IMR-90 (cell line): ENCODE measurements around the gene ZNF814. TPM values are rescaled to one million over a fixed set of nuclear protein-coding genes. Genes with fewer than 3 reads are reported as not detected.

Experiments used
- ATAC-seq: fragments of 200-7000 bp; cut with Tn5 transposase; 2 replicates; pipeline ENCODE4 v1.9.1; 2020; ENCODE audit warnings: low read depth, mild to moderate bottlenecking, moderate library complexity
- BruUV-seq: library from RNA; stranded (reverse); fragments of 400-500 nt; replicated peaks from 2 replicates; lab custom pipeline; 2021; lab: Mats Ljungman, UMichigan
- CTCF ChIA-PET: fragments of 300-600 bp; formaldehyde crosslinking; extraction: SDS; loops from one replicate; lab custom pipeline; 2021; ENCODE audit warnings: antibody characterized with exemption; lab: Yijun Ruan, JAX
- POLR2A ChIA-PET: fragments of 300-600 bp; sonication (Branson Sonifier 250); formaldehyde crosslinking; loops from one replicate; lab custom pipeline; 2022; ENCODE audit warnings: antibody characterized with exemption; ENCODE audit not compliant: unreplicated experiment; lab: Charles Lee
- DNase-seq: peaks from one replicate; pipeline ENCODE4 v3.0.0; 2013
- H2AFZ ChIP-seq: replicated peaks from 2 replicates; pipeline ENCODE3; 2013; ENCODE audit warnings: low read length, mild to moderate bottlenecking; ENCODE audit not compliant: poor library complexity
- H2AK5ac ChIP-seq: 2 replicates; pipeline ENCODE4 v1.6.1; 2013; ENCODE audit warnings: low read depth, low read length, inconsistent platforms
- H2AK9ac ChIP-seq: replicated peaks from 2 replicates; pipeline ENCODE3; 2013; ENCODE audit warnings: mild to moderate bottlenecking, low read depth, low read length, moderate library complexity; ENCODE audit not compliant: poor library complexity
- H2BK120ac ChIP-seq: 2 replicates; pipeline ENCODE4 v1.6.1; 2013; ENCODE audit warnings: low read depth, low read length, inconsistent platforms
- H2BK15ac ChIP-seq: 3 replicates; pipeline ENCODE4 v1.6.1; 2013; ENCODE audit warnings: low read depth, low read length, inconsistent platforms
- H2BK20ac ChIP-seq: 2 replicates; pipeline ENCODE4 v1.6.1; 2013; ENCODE audit warnings: low read depth, mild to moderate bottlenecking, inconsistent platforms, low read length, moderate library complexity
- H2BK5ac ChIP-seq: 2 replicates; pipeline ENCODE4 v1.6.1; 2013; ENCODE audit warnings: mild to moderate bottlenecking, low read depth, low read length, inconsistent platforms; ENCODE audit not compliant: poor library complexity, severe bottlenecking
- H3K14ac ChIP-seq: replicated peaks from 2 replicates; pipeline ENCODE4 v1.6.1; 2013; ENCODE audit warnings: low read depth, low read length, inconsistent platforms
- H3K18ac ChIP-seq: 2 replicates; pipeline ENCODE4 v1.6.1; 2013; ENCODE audit warnings: low read depth, low read length, control low read depth
- H3K23ac ChIP-seq: 2 replicates; pipeline ENCODE4 v1.6.1; 2013; ENCODE audit warnings: low read depth, low read length, inconsistent platforms
- H3K27ac ChIP-seq: 2 replicates; pipeline ENCODE4 v1.5.1; 2013; ENCODE audit warnings: mild to moderate bottlenecking, control low read depth, low read length; ENCODE audit not compliant: insufficient read depth
- H3K27me3 ChIP-seq: 2 replicates; pipeline ENCODE4 v1.6.1; 2013; ENCODE audit warnings: low read length; ENCODE audit not compliant: control insufficient read depth, insufficient read depth
- H3K36me3 ChIP-seq: 2 replicates; pipeline ENCODE4 v1.6.1; 2013; ENCODE audit warnings: low read length, mixed read lengths; ENCODE audit not compliant: control insufficient read depth, insufficient read depth
- H3K4ac ChIP-seq: 2 replicates; pipeline ENCODE4 v1.6.1; 2013; ENCODE audit warnings: low read depth, low read length, inconsistent platforms
- H3K4me1 ChIP-seq: 2 replicates; pipeline ENCODE4 v1.6.1; 2013; ENCODE audit warnings: low read length, mixed read lengths; ENCODE audit not compliant: control insufficient read depth, insufficient read depth
- H3K4me2 ChIP-seq: 2 replicates; pipeline ENCODE4 v1.6.1; 2013; ENCODE audit warnings: low read depth, mild to moderate bottlenecking, control low read depth, low read length, moderate library complexity
- H3K4me3 ChIP-seq: 2 replicates; pipeline ENCODE4 v1.5.1; 2013; ENCODE audit warnings: low read depth, mild to moderate bottlenecking, control low read depth, low read length, moderate library complexity; ENCODE audit not compliant: insufficient read depth
- H3K56ac ChIP-seq: 2 replicates; pipeline ENCODE4 v1.6.1; 2013; ENCODE audit warnings: low read length, inconsistent platforms; ENCODE audit not compliant: insufficient read depth; ENCODE audit errors: extremely low read depth
- H3K79me1 ChIP-seq, 2 experiments: 2 replicates each; pipeline ENCODE4 v1.6.1; 2013; ENCODE audit warnings: low read length in 2 of 2, inconsistent platforms in 1 of 2, low read depth in 1 of 2
- H3K9ac ChIP-seq: 2 replicates; pipeline ENCODE4 v1.6.1; 2013; ENCODE audit warnings: low read depth, low read length, control low read depth
- H3K9me1 ChIP-seq: 2 replicates; pipeline ENCODE4 v1.6.1; 2013; ENCODE audit warnings: low read length, inconsistent platforms; ENCODE audit not compliant: insufficient read depth
- H3K9me3 ChIP-seq: 2 replicates; pipeline ENCODE4 v1.6.1; 2013; ENCODE audit warnings: low read length; ENCODE audit not compliant: control insufficient read depth, insufficient read depth
- H4K20me1 ChIP-seq: 2 replicates; pipeline ENCODE4 v1.6.1; 2013; ENCODE audit warnings: low read length, inconsistent platforms; ENCODE audit not compliant: insufficient read depth
- H4K5ac ChIP-seq: 2 replicates; pipeline ENCODE4 v1.6.1; 2013; ENCODE audit warnings: mild to moderate bottlenecking, low read depth, low read length, control low read depth
- H4K8ac ChIP-seq, 2 experiments: 2 replicates each; pipeline ENCODE4 v1.6.1; 2013; ENCODE audit warnings: low read depth in 2 of 2, low read length in 2 of 2, control low read depth in 1 of 2, inconsistent platforms in 1 of 2
- H4K91ac ChIP-seq: 2 replicates; pipeline ENCODE4 v1.6.1; 2013; ENCODE audit warnings: low read depth, low read length, inconsistent platforms; ENCODE audit not compliant: insufficient read depth
- BHLHE40 ChIP-seq: fragments of 150-350 bp; IDR thresholded peaks from 2 replicates; pipeline ENCODE4 v1.6.1; 2016; ENCODE audit warnings: mild to moderate bottlenecking, low read depth, low read length
- CEBPB ChIP-seq: IDR thresholded peaks from 2 replicates; pipeline ENCODE4 v1.6.1; 2012; ENCODE audit warnings: low read depth, low read length, improper control_type of control experiment
- CHD1 ChIP-seq: IDR thresholded peaks from 2 replicates; pipeline ENCODE4 v1.6.1; 2012; ENCODE audit warnings: low read depth, low read length, improper control_type of control experiment
- FOS ChIP-seq: fragments of 150-350 bp; IDR thresholded peaks from 2 replicates; pipeline ENCODE4 v1.6.1; 2016; ENCODE audit warnings: low read depth, low read length
- MAFK ChIP-seq: IDR thresholded peaks from 2 replicates; pipeline ENCODE4 v1.6.1; 2012; ENCODE audit warnings: low read depth, low read length, improper control_type of control experiment
- MAZ ChIP-seq: IDR thresholded peaks from 2 replicates; pipeline ENCODE4 v1.6.1; 2012; ENCODE audit warnings: low read depth, mild to moderate bottlenecking, low read length, improper control_type of control experiment, moderate library complexity, borderline replicate concordance
- MXI1 ChIP-seq: IDR thresholded peaks from 2 replicates; pipeline ENCODE4 v1.6.1; 2012; ENCODE audit warnings: low read depth, mild to moderate bottlenecking, low read length, moderate library complexity, borderline replicate concordance
- NFE2L2 ChIP-seq: fragments of 150-350 bp; IDR thresholded peaks from 2 replicates; pipeline ENCODE4 v1.6.1; 2016; ENCODE audit warnings: low read depth, mild to moderate bottlenecking, low read length
- POLR2A ChIP-seq: IDR thresholded peaks from 2 replicates; pipeline ENCODE4 v1.6.1; 2012; ENCODE audit warnings: mild to moderate bottlenecking, low read depth, low read length
- RAD21 ChIP-seq: IDR thresholded peaks from 2 replicates; pipeline ENCODE4 v1.6.1; 2012; ENCODE audit warnings: low read length, improper control_type of control experiment
- RCOR1 ChIP-seq: IDR thresholded peaks from 2 replicates; pipeline ENCODE4 v1.6.1; 2012; ENCODE audit warnings: mild to moderate bottlenecking, low read length, improper control_type of control experiment; ENCODE audit not compliant: insufficient replicate concordance
- RFX5 ChIP-seq: IDR thresholded peaks from 2 replicates; pipeline ENCODE4 v1.8.0; 2012; ENCODE audit warnings: low read depth, mild to moderate bottlenecking, low read length, moderate library complexity
- SMC3 ChIP-seq: fragments of 150-350 bp; IDR thresholded peaks from 2 replicates; pipeline ENCODE4 v1.6.1; 2016; ENCODE audit warnings: low read depth, mild to moderate bottlenecking, antibody characterized with exemption, low read length, moderate library complexity
- WGBS, 2 experiments: methylation state at CpG; one replicate each; pipeline versions ENCODE4 v1.1.5 to v1.1.7; 2013; ENCODE audit warnings: missing lambda C conversion rate in 2 of 2; ENCODE audit not compliant: insufficient read length in 1 of 2; ENCODE audit errors: extremely low coverage in 2 of 2; 5-methylcytosine and 5-hydroxymethylcytosine counted together
- dilution Hi-C: fragments of 300-500 bp; cut with HindIII; formaldehyde crosslinking; loops from one replicate; pipeline ENCODE4 v1.14.3; 2018; ENCODE audit warnings: low sequenced_read_pairs; ENCODE audit not compliant: unreplicated experiment
- in situ Hi-C: fragments of 300-500 bp; cut with MboI; formaldehyde crosslinking; loops from 3 replicates; pipeline ENCODE4 v1.14.3; 2019; ENCODE audit warnings: low sequenced_read_pairs, inconsistent platforms, mixed read lengths
- intact Hi-C: fragments of 100-400 bp; cut with micrococcal nuclease; formaldehyde crosslinking; loops from 2 replicates; pipeline ENCODE4 v1.10.0; 2022
- polyA plus RNA-seq, 3 experiments: library from polyadenylated mRNA; depleted of rRNA; stranded (reverse); fragments of >200 nt; gene quantifications; 2 replicates each; pipeline ENCODE4 v1.2.3, GENCODE V29; 2012; ENCODE audit warnings: low replicate concordance in 1 of 3
- total RNA-seq: library from RNA; depleted of rRNA; stranded (reverse); fragments of >200 nt; gene quantifications from 2 replicates; pipeline ENCODE4 v1.2.3, GENCODE V29; 2012
- TF ChIP-seq, protein P1 (sequence below): fragments of 150-350 bp; IDR thresholded peaks from 2 replicates; pipeline ENCODE4 v1.6.1; 2016; ENCODE audit warnings: low read depth, mild to moderate bottlenecking, low read length, moderate library complexity, borderline replicate concordance
- TF ChIP-seq, protein P2 (sequence below): conservative IDR thresholded peaks from 2 replicates; pipeline ENCODE4 v1.5.1; 2012; ENCODE audit warnings: mild to moderate bottlenecking, low read depth, low read length, improper control_type of control experiment
- TF ChIP-seq, protein P3 (sequence below): fragments of 150-350 bp; IDR thresholded peaks from 2 replicates; pipeline ENCODE4 v1.6.1; 2017; ENCODE audit warnings: mild to moderate bottlenecking, antibody characterized with exemption, low read length, low read depth

ZNF814 gene
- total and polyA plus RNA-seq, 2 of the 4 experiments (the other 2 are of a cell fraction), result 3.9 to 5.9 TPM

DNA sequence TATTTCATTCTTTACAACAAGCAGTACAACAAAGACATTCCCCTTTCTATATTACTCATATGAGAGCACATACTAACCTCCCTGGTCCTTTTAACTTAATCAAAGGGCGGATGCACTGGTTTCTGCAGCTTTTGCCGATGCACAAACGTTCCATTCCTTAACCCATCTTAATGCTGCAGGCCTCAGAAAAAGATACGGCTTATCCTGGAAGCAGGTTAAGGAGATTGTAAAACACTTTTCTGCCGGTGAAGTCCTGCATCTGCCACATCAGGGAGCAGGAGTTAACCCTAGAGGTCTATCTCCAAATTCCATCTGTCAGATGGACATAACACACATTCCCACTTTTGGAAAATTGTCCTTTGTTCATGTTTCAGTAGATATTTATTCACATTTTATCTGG lies 11.5 kb upstream of the ZNF814 start:
- dilution Hi-C loops, result no loop called here
- Histone ChIP-seq H2AFZ (no peak overlapping the region), H3K4me1 (no peaks in the 10 kb centered on the region), H3K56ac (no peak overlapping the region), H2BK5ac (no peak overlapping the region), H2BK15ac (no peak overlapping the region), H4K8ac (no peak overlapping the region), H3K4ac (no peak overlapping the region), H2AK5ac (no peak overlapping the region), H2BK120ac (no peak overlapping the region), H3K23ac (no peak overlapping the region), H3K9me1 (no peaks in the 10 kb centered on the region), H2AK9ac (no peak overlapping the region), H3K79me1 (no peaks in the 10 kb centered on the region; a peak in 2 of 4 replicates), H2BK20ac (no peak overlapping the region), H3K9me3 (no peaks in the 10 kb centered on the region; the same call in 1 of the 2 replicates), H4K5ac (no peak overlapping the region), H4K20me1 (no peaks in the 10 kb centered on the region), H3K14ac (no peak overlapping the region), H3K27ac (no peak overlapping the region), H3K4me3 (no peak overlapping the region), H3K4me2 (no peak overlapping the region), H4K91ac (no peak overlapping the region), H3K9ac (no peak overlapping the region), H3K18ac (no peak overlapping the region), H3K27me3 (no peaks in the 10 kb centered on the region), H3K36me3 (peaks cover 5% of the 10 kb centered on the region)
- intact Hi-C loops, result no loop called here
- no peak for TF ChIP-seq FOS
- TF ChIP-seq SMC3, result no peak
- no peak for TF ChIP-seq MAFK
- TF ChIP-seq BHLHE40, result no peak
- no peak for TF ChIP-seq CHD1
- TF ChIP-seq RAD21, result no peak
- no peak for TF ChIP-seq MAZ
- TF ChIP-seq CEBPB, result no peak
- TF ChIP-seq, protein P1, sequence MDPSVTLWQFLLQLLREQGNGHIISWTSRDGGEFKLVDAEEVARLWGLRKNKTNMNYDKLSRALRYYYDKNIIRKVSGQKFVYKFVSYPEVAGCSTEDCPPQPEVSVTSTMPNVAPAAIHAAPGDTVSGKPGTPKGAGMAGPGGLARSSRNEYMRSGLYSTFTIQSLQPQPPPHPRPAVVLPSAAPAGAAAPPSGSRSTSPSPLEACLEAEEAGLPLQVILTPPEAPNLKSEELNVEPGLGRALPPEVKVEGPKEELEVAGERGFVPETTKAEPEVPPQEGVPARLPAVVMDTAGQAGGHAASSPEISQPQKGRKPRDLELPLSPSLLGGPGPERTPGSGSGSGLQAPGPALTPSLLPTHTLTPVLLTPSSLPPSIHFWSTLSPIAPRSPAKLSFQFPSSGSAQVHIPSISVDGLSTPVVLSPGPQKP, result no peak
- TF ChIP-seq RFX5, result no peak
- TF ChIP-seq, protein P2, sequence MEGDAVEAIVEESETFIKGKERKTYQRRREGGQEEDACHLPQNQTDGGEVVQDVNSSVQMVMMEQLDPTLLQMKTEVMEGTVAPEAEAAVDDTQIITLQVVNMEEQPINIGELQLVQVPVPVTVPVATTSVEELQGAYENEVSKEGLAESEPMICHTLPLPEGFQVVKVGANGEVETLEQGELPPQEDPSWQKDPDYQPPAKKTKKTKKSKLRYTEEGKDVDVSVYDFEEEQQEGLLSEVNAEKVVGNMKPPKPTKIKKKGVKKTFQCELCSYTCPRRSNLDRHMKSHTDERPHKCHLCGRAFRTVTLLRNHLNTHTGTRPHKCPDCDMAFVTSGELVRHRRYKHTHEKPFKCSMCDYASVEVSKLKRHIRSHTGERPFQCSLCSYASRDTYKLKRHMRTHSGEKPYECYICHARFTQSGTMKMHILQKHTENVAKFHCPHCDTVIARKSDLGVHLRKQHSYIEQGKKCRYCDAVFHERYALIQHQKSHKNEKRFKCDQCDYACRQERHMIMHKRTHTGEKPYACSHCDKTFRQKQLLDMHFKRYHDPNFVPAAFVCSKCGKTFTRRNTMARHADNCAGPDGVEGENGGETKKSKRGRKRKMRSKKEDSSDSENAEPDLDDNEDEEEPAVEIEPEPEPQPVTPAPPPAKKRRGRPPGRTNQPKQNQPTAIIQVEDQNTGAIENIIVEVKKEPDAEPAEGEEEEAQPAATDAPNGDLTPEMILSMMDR, result no peak
- TF ChIP-seq, protein P3, sequence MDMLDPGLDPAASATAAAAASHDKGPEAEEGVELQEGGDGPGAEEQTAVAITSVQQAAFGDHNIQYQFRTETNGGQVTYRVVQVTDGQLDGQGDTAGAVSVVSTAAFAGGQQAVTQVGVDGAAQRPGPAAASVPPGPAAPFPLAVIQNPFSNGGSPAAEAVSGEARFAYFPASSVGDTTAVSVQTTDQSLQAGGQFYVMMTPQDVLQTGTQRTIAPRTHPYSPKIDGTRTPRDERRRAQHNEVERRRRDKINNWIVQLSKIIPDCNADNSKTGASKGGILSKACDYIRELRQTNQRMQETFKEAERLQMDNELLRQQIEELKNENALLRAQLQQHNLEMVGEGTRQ, result no peak
- no peak for TF ChIP-seq MXI1
- no peak for TF ChIP-seq RCOR1
- no peak for TF ChIP-seq NFE2L2
- no peak for TF ChIP-seq POLR2A
- ChIA-PET POLR2A (no interaction called here), CTCF (no interaction called here)
- DNase-seq (no peak), ATAC-seq (no peak)
- BruUV-seq, result no TSS peak
- in situ Hi-C loops, result no loop called here
- WGBS, 2 experiments, result no CpG with 5 or more reads among the region's 5 CpGs
